Activated naive CD4-positive, alpha-beta T cell treated with Interleukin-2 at 50 U/mL for 16 hours (primary cell): ENCODE measurements around the gene FUCA2.

ENCODE experiments used
- DNase-seq: peaks from one replicate; pipeline ENCODE4 v3.0.0-alpha.2; 2020

The FUCA2 gene, protein sequence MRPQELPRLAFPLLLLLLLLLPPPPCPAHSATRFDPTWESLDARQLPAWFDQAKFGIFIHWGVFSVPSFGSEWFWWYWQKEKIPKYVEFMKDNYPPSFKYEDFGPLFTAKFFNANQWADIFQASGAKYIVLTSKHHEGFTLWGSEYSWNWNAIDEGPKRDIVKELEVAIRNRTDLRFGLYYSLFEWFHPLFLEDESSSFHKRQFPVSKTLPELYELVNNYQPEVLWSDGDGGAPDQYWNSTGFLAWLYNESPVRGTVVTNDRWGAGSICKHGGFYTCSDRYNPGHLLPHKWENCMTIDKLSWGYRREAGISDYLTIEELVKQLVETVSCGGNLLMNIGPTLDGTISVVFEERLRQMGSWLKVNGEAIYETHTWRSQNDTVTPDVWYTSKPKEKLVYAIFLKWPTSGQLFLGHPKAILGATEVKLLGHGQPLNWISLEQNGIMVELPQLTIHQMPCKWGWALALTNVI

DNA sequence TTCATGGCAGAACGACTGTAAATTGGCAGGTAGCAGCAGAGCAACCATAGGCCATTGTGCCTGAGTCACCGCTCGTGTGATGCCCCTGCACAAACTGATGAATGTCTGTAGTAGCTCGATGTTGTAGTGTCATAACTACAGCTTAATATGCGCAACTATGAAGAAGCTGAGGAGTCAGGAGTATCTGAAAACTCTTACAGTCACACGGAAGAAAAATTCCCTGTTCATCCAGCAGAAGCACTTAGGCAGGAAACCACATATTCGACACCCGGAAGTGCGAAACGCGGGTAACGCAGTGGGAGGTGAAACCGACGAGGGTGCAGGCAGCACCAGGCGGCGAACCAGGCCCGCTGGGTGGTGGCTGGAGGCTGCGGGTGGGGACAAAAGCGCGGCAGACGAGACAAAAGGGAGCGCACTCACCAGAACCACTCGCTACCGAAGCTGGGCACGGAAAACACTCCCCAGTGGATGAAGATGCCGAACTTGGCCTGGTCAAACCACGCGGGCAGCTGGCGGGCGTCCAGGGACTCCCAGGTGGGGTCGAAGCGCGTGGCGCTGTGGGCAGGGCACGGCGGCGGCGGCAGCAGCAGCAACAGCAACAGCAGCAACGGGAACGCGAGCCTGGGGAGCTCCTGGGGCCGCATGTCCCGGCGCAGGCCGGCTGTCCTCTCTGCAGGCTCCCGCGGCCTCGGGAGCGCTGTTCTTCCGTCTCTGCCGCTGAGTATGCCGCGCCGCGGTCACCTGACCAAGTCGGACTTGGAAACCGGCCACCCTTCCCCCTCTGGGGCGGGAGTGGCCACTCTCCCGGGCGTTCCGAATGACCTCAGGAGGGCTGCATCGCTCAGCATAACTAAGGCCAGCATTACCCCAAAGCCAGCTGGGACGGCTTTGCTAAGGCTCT, at the start of gene FUCA2:
Gene FUCA2 (minus strand): TSS at position 730 of the 901 bp plus-strand sequence. CDS start 86 bp downstream, at position 644.
- peak; percentile 76 for DNase-seq

DNA sequence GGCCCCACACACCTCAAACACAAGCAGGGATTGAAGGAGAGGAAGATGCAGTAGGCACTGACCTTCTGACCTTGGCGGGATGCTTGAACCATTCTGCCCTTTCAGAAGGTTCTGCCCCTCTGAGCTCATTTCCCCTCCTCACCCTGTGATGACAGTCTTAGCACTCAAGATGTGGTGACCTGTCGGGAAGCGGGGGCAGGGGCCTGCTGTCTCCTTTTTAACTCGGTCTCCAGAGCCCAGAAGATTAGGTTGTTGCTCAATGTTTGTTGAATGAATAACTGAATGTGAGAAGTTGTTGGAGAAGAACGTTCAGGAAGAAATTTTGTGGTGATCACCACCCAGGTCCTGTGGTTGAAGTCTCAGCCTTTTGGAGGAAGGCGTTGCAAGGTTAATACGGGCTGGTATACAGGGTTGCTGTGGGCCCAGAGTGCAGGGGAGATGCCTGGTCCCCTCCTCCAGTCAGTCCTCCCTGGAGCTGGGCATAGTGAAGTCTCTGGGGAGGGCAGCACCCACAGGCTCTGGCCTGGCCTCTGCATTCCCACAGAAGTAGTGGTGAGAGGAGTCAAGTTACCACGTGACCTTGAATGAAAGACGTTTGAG, 49.7 kb upstream of the FUCA2 start:
- DNase-seq = no peak

DNA sequence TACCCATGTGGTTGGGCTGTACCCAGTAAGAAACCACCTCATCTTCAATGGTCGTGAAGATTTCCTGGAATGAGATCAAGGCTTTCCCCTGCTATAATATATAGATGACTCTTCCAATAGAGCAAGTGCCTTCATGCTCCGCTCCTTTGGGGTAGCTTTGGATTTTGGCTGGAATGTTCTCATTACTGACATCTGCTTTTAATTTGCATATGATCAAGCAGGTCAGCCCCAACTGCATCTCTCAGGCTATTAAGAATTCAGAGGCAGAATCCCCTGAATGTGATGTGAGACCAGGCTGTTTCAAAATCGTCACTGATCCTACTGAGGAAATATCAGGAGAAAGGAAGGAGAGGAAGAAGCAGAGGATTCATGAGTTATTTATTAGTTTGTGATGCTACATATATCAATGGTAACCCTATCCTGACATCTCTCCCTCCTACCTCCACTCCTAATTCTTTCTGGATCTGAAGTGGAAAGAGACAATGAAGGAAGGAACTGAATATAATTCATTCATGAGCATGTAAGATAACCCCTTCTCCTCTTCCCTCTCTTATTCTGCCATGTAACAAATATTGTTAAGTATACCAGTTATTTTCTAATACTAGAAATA, 47.6 kb upstream of the FUCA2 start:
- DNase-seq = no peak

DNA sequence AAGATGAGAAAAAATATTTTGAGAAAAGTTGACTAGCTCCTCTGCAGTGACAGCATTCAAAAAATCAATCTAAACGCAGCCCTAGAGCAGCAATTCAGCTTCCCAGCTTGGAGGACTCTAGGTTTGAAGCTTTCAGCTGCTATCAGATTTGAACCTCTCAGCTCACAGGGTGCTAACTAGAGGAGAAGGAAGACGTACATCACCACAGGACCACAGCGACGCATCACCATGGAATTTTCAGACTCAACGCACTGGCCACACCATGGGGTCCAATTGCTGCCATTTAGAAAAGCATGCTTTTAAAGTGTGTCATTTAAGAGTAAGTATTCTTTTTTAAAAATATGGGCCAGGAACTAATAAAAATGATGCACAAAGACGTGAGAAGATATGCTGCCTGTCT, 45.0 kb upstream of the FUCA2 start:
- no peak for DNase-seq

DNA sequence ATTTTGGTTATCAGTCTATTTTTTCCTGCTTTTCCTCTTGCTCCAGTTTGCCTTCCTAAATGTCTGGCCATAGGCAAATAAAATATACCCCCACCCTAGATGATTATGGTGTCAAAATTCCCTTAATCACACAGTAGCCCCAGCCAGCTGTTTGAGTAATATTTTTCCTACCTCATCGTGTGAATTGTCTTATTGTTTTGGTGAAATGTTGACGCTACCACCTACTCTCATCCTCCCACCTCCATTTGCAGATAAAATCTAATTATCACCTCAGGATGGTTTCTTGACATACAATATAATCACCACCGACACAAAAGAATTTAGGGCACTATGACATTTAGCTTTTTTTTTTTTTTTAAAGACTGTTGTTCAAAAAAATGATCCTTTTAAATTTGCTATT, 44.1 kb upstream of the FUCA2 start:
- DNase-seq = no peak

DNA sequence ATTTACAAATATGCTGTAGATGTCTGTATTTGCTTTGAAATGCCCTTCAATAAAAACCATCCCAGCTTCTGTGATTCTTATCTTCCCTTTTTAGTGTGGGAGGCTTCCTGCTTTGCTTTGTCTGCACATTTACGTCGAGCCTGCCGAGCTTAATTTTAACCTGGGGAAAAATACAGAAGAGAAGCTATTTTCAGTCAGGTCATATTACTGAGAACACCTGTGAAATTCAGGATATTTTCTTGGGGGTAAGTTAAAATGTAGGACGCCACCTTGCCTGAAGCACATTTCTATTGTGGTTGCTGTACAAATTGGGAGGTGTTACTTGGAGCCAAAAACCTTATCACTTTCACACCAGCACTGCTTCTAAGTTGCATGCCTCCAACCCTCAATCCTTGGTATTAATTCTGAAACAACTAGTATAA, 43.6 kb upstream of the FUCA2 start:
- no peak for DNase-seq

DNA sequence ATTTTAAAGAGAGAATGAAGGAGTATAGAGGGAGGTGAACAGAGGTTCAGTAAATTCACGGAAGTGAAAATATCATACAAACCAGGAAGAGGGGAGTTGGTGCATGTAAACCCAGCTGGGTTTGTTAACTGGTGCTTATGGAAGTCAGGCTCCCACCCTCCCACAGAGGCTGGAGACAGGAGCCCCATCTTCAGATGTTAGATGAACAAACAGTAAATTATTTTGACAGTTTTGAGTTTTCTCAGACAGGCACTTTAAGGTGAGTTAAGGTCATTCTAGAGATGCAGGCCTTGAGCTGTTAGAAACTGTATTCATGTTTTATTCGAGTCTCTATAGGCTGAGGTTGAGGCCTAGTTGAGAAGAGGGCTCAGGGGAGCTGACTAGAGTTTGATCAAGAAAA, 41.8 kb upstream of the FUCA2 start:
- DNase-seq = no peak

DNA sequence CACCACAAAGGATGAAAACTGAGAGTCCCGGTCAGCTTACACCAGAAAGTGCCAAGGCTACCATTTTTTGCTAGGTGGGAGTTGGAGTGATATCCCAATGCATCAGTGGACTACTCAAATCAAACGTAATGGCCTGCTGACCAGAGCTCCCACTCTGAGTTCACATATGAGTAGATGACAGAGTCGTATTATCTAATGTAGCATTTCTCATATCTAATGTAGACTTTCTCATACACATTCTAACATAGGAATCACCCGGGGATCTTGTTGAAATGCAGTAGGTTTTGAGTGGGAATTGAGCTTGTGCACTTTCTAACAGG, 38.4 kb upstream of the FUCA2 start:
- DNase-seq = no peak

DNA sequence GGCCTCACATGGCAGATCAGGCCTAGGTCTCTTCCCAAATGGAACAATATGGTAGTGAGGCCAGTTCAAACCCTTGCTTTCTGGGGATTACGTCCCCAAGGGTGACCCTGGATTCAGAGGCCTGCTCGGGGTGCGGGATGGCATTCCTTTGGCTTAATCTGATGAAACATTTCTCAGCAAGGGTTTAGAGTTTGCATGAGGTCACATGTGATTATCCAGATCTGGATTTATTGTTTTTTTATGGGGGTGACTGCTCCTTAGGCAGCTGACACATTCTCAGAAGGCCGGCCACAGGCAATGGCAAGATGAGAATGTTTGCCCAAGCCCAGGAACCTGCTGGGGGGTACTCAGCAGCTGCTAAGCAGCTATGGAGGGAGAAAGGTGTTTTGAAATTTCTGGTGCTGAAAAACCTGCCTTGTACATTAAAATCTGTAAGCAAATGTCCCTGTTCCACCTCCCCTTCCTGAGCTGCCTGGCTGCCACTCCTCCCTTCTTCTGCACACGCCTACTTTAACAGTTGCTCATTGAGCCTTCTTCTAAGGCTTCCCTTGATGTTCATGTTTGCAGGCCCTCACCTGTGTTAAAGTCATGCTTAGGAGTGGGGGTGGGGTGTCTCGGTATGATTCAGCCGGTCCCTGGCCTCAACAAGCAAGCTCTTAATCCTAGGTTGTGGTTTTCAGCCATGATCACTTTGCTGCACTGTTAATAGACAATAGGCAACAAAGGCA, 37.9 kb upstream of the FUCA2 start:
- peak; percentile 60 for DNase-seq

DNA sequence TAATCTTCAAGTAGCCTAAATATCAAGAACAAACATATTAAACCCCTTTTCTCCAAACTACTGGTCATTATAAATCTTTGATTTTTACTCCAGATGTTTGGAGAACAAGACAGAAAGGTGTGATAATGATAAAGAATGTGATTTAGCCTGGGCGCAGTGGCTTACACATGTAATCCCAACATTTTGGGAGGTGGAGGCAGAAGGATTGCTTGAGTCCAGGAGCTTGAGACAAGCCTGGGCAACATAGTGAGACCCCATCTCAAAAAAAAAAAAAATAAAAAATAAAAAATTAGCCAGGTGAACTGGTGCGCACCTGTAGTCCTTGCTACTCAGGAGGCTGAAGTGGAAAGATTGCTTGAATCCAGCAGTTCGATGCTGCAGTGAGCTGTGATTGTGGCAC, 35.1 kb upstream of the FUCA2 start:
- DNase-seq = no peak

DNA sequence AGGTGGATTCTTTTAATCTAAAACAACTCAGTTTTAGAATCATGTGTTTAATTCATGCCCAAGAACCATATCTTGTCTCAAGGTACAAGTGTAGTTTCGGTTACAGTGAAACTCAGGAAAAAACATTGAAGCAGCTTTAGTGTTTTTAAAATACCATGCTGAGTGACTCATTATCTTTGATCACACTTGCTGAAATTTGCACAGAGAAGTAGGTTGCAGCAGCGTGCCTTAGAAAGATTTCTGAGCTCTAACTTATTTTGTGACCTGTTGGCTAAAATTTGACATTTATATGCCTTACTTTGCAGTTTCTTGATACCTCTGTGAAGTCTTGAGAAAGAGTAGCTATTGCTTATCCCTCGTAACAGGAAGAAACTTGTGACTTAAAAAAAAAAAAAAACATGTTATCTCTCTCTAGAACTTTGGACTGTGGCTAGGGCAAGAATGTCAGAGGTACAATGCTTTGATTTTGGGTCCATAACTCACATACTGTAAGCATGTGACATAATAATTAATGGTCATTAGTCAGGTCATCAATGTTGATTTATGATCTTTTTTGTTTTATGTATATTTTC, 34.5 kb upstream of the FUCA2 start:
- DNase-seq = no peak

DNA sequence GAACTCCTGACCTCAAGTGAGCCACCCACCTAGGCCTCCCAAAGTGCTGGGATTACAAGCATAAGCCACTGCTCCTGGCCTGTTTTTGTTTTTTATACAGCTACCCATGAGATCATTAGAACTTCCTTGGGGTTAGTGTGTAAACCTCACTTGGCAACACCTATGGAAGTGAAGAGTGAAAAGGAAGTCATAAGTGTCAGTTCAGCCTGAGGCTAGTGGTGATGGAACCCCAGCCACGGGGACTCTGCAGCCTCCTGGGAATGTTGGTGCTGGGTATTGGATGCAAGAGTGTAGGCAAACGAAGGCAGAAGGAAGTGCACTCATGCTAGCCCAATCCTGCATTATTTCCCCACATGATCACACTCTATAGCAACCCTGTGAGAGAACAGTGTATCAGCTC, 33.6 kb upstream of the FUCA2 start:
- no peak for DNase-seq

DNA sequence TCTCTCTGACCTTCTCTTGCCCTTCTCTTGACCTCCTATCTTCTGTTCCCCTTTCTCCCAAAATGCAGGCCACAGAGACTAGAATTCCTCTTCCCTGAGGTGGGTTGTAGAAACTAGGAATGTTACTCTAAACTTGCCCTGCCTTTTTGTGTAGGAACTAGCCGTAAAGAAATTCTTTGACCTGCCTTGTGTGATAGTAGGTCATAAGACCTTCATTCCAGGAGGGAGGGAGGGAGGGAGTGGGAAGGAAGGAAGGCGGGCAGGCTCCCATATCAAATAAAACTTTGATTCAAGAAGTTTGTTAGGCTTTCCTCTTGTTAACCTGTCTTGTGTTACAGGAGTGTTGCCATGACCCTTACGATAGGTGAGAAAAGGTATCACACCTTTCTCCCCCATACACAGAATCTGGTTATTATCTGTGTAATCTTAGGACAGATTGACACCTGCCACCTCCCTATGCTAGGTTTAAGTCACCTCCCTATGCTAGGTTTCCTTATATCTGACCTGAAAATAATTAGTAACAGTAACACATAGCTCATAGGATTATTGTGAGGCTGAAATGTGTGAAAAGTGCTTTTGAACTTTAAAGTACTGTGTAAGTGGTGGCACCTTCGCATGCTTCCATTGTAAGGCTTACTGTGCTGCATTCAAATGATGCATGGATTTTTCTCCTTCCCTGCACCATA, 32.6 kb upstream of the FUCA2 start:
- no peak for DNase-seq

DNA sequence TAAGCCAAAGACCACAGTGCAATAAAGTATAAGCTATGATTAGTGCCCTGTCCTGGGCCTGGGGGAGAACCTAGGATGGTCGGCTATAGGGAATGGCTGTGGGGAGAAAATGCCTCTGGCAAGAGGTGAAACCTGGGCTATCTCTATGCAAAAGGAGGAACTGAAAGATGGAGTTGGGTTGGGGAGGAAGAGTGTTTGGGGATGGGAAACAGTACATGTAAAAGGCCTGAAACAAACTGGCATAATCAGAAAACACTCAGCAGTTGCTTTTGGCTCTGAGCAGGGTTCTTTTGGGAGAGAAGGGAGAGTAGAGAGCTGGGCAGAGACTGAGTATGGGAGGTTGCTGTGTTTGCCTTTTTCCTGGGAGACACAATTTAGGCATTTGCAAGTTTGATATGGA, 31.9 kb upstream of the FUCA2 start:
- no peak for DNase-seq

DNA sequence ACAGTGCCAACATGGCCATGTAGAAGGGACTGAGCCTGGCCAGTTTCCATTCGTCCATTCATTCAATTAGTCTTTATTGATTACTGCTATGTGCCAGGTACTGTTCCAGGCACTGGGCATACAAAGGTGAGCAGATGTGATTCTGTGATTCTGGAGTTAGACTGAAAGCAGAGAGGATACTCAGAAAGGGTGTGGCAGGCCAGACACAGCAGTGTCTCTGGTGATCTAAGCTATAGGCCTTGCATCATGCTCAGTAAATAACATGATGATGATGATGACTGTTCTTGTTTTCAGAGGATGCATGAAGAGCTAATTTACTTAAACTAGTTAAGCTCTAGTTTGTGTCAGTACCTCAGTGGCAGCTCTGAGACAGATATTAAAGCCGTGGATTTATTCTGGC, 31.4 kb upstream of the FUCA2 start:
- DNase-seq = no peak

DNA sequence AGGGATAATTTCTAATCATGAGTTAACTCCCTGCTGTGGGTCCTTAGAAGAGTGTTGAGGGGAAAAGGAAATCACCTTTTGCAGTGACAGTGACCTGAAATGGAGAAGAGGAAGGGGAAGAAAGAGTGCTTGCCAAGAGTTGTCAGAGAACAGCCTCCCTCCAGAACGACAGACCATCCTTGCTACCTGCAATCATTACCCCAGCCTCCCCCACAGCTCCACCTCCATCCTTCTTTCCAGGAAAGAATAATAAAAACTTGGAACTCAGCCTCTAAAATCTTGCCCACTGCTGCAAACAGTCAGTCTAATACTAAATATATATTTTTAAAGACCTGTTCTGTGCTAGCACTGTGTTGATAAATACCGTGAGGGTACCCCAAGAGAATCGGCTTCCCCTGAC, 28.7 kb upstream of the FUCA2 start:
- DNase-seq = no peak

DNA sequence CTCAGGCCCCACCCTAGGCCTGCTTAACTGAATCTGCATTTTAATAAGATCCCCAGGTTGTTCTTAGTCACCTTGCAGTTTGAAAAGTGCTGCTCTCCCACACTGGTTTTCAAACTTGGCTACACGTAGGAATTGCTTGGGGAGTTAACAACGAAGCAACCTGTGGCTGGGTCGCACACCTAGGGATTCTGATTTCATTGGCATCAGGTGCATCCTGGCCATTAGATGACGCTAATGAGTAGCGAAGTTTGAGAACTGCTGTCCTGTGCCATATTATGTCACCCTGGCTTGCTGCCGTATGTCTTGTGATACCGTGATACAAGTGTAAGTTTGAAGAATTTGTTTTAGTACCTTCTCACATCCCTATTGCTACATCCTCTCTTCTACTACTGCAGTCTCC, 28.2 kb upstream of the FUCA2 start:
- peak; percentile 28 for DNase-seq

DNA sequence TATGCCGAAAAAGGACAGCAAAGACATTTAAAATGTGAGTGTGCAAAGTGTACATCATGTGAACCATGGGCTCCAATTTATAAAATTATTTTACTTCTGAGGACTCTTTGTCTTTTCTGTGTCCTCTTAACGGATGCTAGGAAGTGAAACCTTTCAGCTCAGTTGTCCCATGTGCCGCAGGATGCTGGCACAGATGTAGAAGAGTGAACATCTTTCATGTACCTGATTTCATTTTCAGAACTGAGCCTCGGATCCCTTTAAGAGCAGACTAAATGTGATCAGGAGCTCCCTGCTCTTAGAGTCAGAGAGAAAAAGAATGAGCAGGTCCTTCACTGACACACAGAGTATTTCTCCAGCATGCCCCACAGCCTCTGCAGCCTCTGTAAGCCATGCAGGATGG, 27.6 kb upstream of the FUCA2 start:
- peak; percentile 24 for DNase-seq

DNA sequence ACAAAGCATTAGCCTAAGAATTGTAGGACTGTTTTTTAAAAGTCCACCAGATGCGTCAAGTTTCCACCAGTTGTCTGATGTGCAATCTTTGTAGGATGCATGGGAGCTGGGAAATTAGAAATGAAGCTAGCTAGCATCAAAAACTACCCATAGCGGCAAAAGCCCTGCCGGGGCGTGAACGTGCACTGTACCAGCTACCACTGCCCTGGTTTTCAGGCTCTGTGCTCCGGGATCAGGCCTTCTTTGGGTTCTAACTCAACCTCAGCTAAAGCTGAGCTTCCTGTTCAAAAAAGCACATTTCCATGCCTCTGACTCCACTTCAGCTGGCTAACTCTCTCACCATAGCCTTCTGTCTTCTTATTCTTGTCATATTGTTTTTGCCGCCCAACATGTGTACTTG, 26.9 kb upstream of the FUCA2 start:
- peak; percentile 23 for DNase-seq

DNA sequence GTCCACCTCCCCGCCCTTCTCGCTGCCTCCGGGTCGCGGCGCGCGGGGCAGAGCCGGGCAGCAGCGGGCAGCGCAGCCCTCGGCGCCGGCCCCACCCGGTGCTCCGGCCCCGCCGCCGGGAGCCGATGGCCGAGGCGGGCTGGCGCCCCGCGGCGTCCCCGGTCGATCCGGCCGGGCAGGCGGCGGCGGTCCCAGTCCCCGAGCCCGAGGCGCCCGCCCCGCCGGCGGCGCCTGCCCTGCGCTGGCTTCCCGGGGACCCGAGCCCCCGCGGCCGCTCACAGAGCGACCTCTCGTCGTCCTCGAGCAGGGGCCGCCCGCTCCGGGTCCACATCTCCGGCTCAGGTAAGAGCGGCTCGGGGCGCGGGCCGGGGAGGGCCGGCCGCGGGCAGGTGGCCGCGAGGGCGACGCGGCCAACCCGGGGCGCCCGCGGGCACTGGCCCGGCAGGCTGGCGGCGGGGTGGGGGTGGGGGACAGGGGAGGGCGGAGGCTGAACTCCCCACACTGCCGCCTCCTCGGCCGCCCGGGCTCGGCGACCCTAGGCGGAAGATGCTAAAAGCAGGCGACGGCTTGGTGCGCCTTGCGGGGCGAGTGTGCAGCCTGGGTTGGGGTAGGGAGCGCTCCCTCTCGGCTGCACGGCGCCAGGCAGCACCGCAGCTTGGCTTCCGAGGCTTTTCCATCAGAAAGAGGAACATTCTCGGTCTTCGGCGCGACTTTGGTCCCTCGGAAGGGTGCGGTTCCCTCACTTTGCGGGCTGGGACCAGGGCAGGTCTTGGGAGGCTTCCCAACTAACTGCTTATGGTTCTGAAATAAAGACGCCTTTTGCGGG, 25.6 kb upstream of the FUCA2 start:
- DNase-seq = peak; percentile 67

DNA sequence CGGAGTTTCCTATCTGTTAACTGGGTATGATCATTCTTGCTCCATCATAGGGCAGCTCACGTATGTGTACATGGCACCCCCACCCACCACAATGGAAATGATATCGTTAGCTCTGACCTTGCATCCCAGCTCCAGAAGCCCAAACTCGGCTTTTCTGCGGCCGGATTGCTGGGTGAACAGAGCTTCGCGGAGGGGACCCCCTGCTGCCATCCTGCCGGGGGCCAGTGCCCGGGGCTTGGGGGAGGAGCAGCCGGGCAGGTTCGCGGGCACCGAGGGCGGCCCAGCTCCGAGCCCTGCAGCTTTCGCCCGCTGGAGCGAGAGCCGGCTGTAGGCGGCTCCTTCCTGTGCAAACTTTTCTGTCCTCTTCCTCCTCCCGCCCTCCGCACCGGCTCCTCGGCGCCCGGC, 24.9 kb upstream of the FUCA2 start:
- peak; percentile 63 for DNase-seq
